ENCODE results near the gene PTRHD1.
"Not testable (repeated sequence)": the region's sequence is repeated elsewhere in the genome, so short reads cannot be mapped to it uniquely, and the experiment has no call there.

PTRHD1 gene

GRCh38 chr2:24809316-24810007, 16.3 kb upstream of the PTRHD1 start:
- no peak for DNase-seq (ENCODE audit: low read depth in 2 of 2)

DNA sequence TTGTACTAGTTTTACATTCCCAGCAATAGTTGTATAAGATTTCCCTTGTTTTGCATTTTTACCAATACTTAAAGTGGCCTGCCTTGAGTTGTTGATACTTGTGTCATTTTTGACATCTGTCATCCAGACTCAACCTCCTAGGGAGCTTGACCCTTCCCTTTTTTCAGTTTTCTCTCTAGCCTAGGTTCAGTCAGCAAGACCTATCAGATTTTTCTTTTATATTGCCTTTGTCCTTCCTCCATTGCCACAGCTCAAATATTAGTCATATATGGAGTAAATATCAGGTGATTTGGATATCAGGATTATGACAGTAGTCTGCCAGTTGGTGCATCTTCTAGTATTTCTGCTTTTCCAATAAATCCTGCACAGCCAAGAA, 13.5 kb upstream of the PTRHD1 start:
- no peak for DNase-seq (ENCODE audit: low read depth in 2 of 2)

DNA sequence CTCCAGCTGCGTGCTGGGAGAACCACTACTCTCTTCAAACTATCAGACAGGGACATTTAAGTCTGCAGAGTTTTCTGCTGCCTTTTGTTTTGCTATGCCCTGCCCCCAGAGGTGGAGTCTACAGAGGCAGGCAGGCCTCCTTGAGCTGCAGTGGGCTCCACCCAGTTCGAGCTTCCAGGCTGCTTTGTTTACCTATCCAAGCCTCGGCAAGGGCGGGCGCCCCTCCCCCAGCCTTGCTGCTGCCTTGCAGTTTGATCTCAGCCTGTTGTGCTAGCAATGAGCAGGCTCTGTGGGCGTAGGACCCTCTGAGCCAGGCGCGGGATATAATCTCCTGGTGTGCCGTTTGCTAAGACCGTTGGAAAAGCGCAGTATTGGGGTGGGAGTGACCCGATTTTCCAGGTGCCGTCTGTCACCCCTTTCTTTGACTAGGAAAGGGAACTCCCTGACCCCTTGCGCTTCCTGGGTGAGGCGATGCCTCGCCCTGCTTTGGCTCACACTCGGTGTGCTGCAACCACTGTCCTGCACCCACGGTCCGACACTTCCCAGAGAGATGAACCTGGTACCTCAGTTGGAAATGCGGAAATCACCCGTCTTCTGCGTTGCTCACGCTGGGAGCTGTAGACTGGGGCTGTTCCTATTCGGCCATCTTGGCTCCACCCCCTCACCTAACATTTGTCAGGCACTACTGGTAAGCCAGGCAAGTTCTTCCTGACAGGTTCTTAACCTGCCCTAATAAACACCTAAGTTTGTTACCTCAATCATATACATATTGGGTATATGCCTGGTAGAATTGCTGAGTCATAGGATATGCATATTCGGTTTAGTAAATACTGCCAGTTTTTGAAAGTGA, 12.8 kb upstream of the PTRHD1 start:
- not testable (repeated sequence) for DNase-seq (ENCODE audit: low read depth in 2 of 2)

DNA sequence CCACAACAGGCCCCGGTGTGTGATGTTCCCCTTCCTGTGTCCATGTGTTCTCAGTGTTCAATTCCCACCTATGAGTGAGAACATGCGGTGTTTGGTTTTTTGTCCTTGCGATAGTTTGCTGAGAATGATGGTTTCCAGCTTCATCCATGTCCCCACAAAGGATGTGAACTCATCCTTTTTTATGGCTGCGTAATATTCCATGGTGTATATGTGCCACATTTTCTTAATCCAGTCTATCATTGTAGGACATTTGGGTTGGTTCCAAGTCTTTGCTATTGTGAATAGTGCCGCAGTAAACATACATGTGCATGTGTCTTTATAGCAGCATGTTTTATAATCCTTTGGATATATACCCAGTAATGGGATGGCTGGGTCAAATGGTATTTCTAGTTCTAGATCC, 7.3 kb upstream of the PTRHD1 start:
- DNase-seq (ENCODE audit: low read depth in 2 of 2): not testable (repeated sequence)

DNA sequence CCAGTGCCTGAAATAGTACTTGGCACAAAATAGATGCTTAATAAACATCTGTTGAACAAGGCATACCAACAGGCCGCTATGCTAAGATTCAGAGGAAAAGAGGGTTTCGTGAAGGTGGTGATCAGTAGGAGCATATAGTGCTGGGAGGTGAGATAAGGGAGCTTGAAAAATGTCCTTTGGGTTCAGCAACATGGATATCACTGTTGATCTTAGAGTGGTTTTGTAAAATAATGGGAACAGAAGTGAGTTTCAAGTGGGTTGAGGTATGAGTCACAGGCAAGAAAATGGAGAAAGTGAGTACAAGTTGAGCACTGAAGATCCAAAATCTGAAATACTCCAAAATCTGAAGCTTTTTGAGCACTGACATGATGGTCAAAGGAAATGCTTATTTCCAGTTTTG, 4.5 kb upstream of the PTRHD1 start:
- DNase-seq (ENCODE audit: low read depth in 2 of 2): no peak

DNA sequence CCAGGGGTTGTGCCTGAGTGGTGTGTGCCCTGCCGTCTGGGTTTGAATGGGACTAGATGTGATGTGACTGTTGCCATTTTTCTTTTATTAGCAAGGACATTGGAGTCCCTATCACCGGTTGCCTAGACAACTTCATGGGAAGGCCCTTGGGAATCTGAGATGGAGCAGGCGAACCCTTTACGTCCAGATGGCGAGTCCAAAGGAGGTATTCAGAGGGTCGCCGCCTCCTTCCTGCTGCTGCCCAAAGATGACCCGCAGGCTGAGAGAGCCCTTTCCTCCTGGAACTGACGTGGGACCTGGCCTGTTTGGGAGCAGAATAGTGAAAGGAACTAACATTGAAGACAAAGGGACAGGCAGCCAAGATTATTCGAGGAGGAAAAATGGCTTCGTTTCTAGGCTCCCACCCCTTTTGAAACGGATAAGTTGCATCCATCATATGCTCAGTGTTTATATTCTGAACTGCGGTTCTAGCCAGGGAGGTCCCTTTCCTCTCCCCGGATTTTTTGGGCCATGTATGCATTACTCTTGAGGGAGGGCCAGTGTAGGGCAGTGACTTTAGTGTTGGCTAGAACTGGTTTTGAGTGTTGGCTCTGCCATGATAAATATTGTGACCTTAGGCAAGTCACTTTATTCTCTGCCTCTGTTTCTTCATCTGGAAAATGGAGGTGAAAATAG, 707 bp upstream of the PTRHD1 start:
- DNase-seq (ENCODE audit: low read depth in 2 of 2): no peak

DNA sequence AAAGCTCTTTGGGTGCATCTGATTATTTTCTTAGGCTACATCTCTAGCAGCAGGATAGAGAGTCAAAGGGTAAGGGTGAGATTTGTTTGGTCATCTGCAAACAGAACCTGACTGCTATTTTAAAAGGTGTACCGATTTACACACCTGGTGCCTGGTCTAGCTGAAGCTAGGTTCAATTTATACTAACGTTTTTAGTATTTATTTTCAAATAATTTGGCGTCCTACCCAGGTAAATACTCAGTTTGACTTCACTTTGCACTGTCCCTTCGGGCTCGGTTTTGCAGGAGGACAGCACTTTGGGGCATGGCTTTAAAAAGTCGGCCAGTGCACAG, 683 bp downstream of the PTRHD1 start:
- DNase-seq (ENCODE audit: low read depth in 2 of 2): no peak

DNA sequence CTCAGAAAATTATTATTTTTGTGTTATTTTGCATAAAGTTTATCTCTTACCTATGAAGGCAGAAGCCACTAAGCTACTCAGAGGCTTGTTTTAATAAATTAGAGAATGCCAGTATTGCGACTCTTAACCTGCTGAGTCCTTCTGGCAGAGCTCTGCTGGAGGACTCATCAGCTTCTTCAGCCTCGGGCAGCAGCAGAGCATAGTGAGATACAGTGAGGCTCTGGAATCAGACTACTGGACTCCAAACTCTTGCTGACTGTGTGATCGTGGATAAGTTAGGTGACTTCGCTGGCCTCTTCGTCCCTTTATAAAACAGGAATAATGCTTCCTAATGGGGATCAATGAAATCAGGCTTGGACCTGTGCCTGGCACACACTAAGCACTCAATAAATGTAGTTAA, 1.7 kb downstream of the PTRHD1 start:
- DNase-seq (ENCODE audit: low read depth in 2 of 2): no peak

DNA sequence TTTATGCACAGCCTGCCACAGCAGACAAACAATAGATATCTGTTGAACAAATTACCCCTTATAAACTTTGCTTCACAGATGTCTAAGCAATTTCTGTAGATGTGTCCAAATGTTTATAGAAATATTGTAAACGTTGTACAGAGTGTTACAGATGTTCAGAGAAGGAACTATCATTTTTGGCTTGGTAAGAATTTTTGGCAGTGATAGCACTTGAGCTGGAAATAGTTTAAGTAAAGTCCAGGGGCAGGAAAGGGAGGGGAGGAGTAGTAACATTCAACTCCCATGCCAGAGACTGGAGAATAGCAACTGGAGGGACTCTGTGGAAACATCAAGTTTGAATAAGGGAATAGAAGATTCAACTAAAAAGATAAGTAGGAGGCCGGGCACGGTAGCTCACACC, 4.4 kb downstream of the PTRHD1 start:
- no peak for DNase-seq (ENCODE audit: low read depth in 2 of 2)

DNA sequence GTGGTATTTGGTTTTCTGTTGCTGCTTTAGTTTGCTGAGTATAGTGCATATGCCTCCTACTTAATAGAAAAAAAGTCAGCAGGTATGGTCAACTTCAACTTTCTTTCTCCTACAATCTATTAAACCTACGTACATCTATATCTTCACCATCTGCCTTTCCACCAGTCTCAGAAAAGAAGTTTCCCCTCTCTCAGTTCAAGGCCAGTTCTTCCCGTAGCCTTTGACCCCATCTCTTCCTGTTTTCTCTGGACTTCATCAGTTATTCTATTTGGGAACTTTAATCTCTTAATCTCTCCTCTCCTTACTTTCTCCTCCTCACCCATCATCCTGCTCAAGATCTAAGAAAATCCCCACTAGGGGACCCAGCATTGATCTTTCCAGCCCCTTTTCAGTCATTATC, 5.7 kb downstream of the PTRHD1 start:
- DNase-seq (ENCODE audit: low read depth in 2 of 2): no peak

DNA sequence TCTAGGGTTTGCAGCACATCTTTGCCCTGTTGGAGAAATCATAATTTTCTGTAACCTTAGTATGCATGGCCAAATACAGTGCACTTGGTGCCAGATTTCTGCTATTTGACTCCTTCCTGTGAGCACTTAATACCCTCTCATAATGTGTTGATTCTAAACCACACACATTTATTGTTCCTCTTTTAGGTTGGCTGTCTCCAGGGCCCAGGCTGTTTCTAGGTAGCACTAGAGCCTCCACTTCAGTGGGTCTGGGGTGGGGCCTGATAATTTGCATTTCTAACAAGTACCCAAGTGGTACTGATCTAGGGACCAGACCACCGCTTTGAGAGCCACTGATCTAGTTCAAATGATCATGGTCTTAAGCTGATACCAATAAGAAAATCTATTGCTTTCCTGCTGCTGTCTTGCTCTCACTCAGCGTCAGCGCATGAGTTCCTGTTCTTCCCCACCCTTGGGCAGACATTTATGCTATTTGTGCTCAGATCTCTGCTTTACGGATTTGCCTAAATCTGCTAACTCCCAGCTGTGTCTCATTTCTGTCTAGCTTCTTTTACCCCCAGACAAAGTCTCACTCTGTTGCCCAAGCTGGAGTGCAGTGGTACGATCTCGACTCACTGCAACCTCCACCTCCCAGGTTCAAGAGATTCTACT, 7.4 kb downstream of the PTRHD1 start:
- no peak for DNase-seq (ENCODE audit: low read depth in 2 of 2)

- no peak for DNase-seq (ENCODE audit: low read depth in 2 of 2)
These were observed 9.6 kb downstream of the PTRHD1 start for GRCh38 chr2:24783641-24784040.

DNA sequence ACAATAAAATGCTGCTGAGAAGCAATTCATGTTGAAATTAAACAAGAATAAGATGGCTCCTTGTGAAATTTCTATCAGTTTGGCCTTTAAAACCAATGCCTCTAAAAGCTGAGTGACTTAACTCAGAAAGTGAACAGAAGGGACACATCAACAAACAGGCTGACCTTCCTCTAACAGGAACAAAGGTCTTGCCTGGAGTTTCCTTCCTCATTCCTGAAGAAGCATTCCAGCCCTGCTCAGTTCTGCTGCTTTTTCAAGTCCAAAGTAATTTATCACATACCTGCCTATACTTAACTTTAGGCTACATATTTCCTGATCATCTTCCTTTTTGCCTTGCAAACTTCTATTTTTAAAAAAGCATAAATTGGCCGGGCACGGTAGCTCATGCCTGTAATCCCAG, 14.1 kb downstream of the PTRHD1 start:
- no peak for DNase-seq (ENCODE audit: low read depth in 2 of 2)

GRCh38 chr2:24774373-24774772, 18.8 kb downstream of the PTRHD1 start:
- DNase-seq (ENCODE audit: low read depth in 2 of 2): no peak

DNA sequence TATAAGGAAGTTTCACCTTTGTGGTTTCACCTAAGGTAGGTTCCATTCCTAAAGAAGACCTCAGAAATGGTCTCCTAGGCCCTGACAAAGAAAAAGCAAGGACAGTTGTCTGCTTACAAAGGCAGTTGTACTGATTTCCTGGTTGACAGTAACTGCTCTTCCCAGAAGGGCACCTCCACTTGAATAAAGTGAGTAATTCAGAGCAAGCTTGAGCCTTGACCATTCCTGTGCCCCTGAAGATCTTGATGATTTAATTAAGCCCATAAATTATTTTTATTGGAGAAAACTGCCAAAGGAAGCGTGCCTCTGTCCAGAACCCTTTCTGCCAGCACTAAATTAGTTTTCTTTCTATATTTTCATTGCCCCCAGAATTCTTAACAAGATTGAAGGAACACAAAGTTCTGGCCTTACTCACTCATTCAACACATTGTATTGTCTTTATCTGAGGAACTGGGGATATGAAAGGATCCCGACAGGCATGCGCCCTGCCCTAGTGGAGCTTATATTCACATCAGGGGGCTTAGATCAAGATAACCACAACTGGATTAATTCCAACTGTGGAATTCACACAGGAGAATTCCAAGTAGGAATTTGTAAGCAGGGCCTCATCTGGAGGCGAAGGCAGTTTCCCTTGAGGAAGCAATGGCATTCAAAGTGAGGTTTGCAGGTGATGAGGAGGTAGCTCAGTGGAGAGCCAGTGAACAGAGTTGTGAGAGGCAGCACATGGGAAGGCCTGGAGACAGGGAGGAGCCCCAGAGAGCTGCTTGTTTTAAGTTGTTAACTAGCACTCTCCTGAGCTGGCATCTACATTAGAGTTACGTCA, 21.2 kb downstream of the PTRHD1 start:
- DNase-seq (ENCODE audit: low read depth in 2 of 2): no peak

DNA sequence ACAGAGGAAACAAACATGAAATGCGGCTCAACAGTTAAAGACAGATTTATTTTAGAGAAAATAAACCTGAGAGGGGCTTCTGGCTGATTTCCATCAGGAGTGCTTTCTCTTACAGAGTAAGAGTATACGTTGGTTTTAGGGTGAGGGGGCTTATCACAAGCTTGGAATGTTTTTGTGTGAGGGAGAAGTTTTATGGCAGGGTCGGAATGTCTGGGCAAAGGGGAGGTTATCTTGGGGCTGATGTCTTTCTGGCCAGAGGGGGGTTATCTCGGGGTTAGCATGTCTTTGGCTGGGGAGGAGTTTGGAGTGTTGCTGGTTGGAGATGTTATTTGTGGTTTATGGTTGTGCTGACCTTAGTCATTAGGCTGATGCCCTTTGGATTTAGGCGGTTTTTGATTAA, 22.1 kb downstream of the PTRHD1 start:
- DNase-seq (ENCODE audit: low read depth in 2 of 2): no peak

DNA sequence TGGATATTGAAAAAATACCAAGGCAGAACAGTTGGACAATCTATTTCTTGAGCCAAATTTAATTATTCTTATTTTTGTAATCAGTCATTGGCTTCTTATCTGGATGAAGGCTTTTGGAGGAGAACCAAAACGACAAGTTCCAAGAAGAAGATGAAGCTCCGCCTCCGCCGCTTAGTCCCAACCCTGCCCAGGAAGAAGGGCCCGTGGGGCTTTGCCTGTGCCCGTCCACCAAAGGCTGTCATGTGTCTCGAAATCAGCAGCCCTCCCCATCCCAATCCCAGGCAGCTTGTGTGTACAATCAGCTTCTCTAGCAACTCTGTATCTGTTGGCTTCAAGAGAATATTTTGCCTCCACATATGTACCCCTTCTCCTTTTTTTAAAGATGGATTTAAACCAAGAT, 24.6 kb downstream of the PTRHD1 start:
- DNase-seq (ENCODE audit: low read depth in 2 of 2): no peak

DNA sequence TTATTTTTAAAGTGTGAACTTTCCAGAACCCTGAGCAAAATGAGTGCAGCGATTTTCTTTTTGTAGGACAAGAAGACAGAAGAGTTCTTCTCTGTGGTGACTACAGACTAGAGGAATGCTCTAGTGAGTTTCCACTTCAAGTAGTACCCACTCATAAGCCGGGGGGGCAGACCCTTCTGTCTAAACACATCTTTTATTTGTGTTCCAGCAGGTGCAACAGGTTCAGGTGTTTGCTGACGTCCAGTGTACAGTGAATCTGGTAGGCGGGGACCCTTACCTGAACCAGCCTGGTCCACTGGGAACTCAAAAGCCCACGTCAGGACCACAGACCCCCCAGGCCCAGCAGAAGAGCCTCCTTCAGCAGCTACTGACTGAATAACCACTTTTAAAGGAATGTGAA, 25.2 kb downstream of the PTRHD1 start:
- no peak for DNase-seq (ENCODE audit: low read depth in 2 of 2)

- DNase-seq (ENCODE audit: low read depth in 2 of 2): no peak
These were observed 26.6 kb downstream of the PTRHD1 start for GRCh38 chr2:24766609-24767008.

DNA sequence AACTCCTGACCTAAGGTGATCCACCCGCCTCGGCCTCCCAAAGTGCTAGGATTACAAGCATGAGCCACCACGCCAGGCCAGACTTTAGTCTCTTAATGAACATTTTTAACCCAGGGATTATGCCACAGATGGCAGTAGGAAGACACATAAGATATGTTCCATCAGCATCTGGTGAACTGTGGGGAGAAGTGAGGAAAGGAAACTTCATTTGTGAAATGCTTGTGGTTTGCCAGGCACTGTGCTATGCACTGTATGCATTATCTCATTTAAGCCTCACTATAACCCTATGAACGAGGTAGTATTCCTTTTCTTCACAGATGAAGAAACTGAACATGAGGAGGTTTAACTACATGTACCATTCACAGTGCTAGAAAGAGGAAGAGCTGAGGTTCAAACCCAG, 29.3 kb downstream of the PTRHD1 start:
- no peak for DNase-seq (ENCODE audit: low read depth in 2 of 2)

DNA sequence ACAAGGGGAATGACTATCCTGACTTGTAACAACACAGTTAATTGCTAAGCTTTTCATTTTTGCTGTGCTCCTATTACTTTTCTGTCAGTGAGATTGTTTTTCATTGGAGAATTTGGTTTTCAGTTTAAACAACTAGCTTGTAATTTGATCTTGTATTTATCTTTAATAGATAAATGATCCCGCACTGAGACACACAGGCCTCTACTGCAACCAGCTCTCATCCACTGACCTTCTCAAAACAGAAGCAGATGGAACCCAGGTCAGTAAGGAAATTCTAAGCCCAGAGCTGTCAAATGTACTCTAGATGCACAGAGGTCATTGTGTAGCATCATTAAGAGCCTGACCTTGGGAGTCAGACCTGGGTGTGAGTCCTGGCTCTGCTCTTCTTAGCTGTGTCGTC, 30.7 kb downstream of the PTRHD1 start:
- DNase-seq (ENCODE audit: low read depth in 2 of 2): no peak

GRCh38 chr2:24761866-24762265, 31.3 kb downstream of the PTRHD1 start:
- DNase-seq (ENCODE audit: low read depth in 2 of 2): no peak
